Activated CD4-positive, CD25-positive, alpha-beta regulatory T cell treated with anti-CD3 and anti-CD28 coated beads, Interleukin-2, amount 50 U/mL, for 24 hours (primary cell): ENCODE measurements around the gene UFSP2.
"Not testable (repeated sequence)": the region's sequence is repeated elsewhere in the genome, so short reads cannot be mapped to it uniquely, and the experiment has no call there.

Source experiments
- ATAC-seq, 2 donors: fragments of 150-1000 bp; cut with Tn5 transposase; one replicate each; pipeline ENCODE4 v1.10.0; 2021; ENCODE audit warnings: mild to moderate bottlenecking in 1 of 2, moderate library complexity in 1 of 2

UFSP2 gene

GRCh38 chr4:185383451-185383850, 42.3 kb downstream of the UFSP2 start:
- ATAC-seq = no peak

- no peak for ATAC-seq
These were observed 43.0 kb downstream of the UFSP2 start for GRCh38 chr4:185382754-185383153.

- ATAC-seq = no peak
These were observed 44.2 kb downstream of the UFSP2 start for GRCh38 chr4:185381288-185382196.

GRCh38 chr4:185380320-185380719, 45.4 kb downstream of the UFSP2 start:
- ATAC-seq = no peak

- no peak for ATAC-seq
These were observed 46.2 kb downstream of the UFSP2 start for GRCh38 chr4:185379326-185380295.

GRCh38 chr4:185378264-185378663, 47.5 kb downstream of the UFSP2 start:
- no peak for ATAC-seq

- ATAC-seq = no peak
These were observed 51.2 kb downstream of the UFSP2 start for GRCh38 chr4:185374573-185374972.

- ATAC-seq = no peak
These were observed 51.7 kb downstream of the UFSP2 start for GRCh38 chr4:185374027-185374426.

GRCh38 chr4:185371702-185372101, 54.1 kb downstream of the UFSP2 start:
- ATAC-seq = no peak

- no peak for ATAC-seq
These were observed 55.4 kb downstream of the UFSP2 start for GRCh38 chr4:185370268-185370949.

GRCh38 chr4:185369731-185370130, 56.0 kb downstream of the UFSP2 start:
- no peak for ATAC-seq

- ATAC-seq = no peak
These were observed 60.9 kb downstream of the UFSP2 start for GRCh38 chr4:185364886-185365285.

- ATAC-seq = no peak
These were observed 62.5 kb downstream of the UFSP2 start for GRCh38 chr4:185363251-185363650.

GRCh38 chr4:185362570-185362969, 63.2 kb downstream of the UFSP2 start:
- not testable (repeated sequence) for ATAC-seq

GRCh38 chr4:185361872-185362271, 63.9 kb downstream of the UFSP2 start:
- ATAC-seq = no peak

- ATAC-seq = no peak
These were observed 65.9 kb downstream of the UFSP2 start for GRCh38 chr4:185359767-185360446.

GRCh38 chr4:185358959-185359358, 66.8 kb downstream of the UFSP2 start:
- no peak for ATAC-seq

GRCh38 chr4:185358514-185358913, 67.2 kb downstream of the UFSP2 start:
- no peak for ATAC-seq

- no peak for ATAC-seq
These were observed 67.9 kb downstream of the UFSP2 start for GRCh38 chr4:185357733-185358440.

GRCh38 chr4:185357211-185357610, 68.6 kb downstream of the UFSP2 start:
- ATAC-seq = no peak

GRCh38 chr4:185352741-185353140, 73.0 kb downstream of the UFSP2 start:
- ATAC-seq = no peak

- no peak for ATAC-seq
These were observed 73.6 kb downstream of the UFSP2 start for GRCh38 chr4:185352202-185352601.
